HepG2 (cell line): Measurements from ENCODE around the gene NME2. TPM values are rescaled to one million over a fixed set of nuclear protein-coding genes. Genes with fewer than 3 reads are reported as not detected.

Source experiments
- ARID5B ChIP-seq: IDR thresholded peaks from 2 replicates; pipeline ENCODE4 v1.4.0; 2020; ENCODE audit warnings: mild to moderate bottlenecking, missing genetic modification reagents
- ATF2 ChIP-seq: sonication (generic); formaldehyde crosslinking; IDR thresholded peaks from 2 replicates; pipeline ENCODE4 v1.4.0; 2020; ENCODE audit warnings: missing genetic modification reagents
- ZHX2 ChIP-seq, 2 experiments: sonication (generic) in 1 of 2; formaldehyde crosslinking in 1 of 2; IDR thresholded peaks; 2 replicates each; pipeline versions ENCODE4 v1.6.1 to v1.9.0; 2014 to 2022; ENCODE audit warnings: antibody characterized with exemption in 1 of 2, borderline replicate concordance in 1 of 2, inconsistent platforms in 1 of 2, low read depth in 1 of 2, missing genetic modification reagents in 1 of 2
- ZNF407 ChIP-seq: sonication (generic); formaldehyde crosslinking; IDR thresholded peaks from one replicate; pipeline ENCODE4 v1.5.1; 2020; ENCODE audit warnings: mild to moderate bottlenecking, missing genetic modification reagents; ENCODE audit errors: not compliant biosample characterization
- ZNF543 ChIP-seq: sonication (generic); formaldehyde crosslinking; IDR thresholded peaks from 2 replicates; pipeline ENCODE4 v1.4.0; 2020; ENCODE audit warnings: mild to moderate bottlenecking, missing genetic modification reagents
- polyA plus RNA-seq, 8 experiments: library from polyadenylated mRNA; depleted of rRNA in 3 of 8; stranded (reverse) in 7 of 8; unstranded in 1 of 8; fragments of >200 nt; fragmentation: Illumina TruSeq in 4 of 8; extraction: Trizol in 4 of 8; gene quantifications; 2 replicates each; pipeline versions ENCODE4 v1.2.1 to v1.2.3, GENCODE V29; 2011 to 2016; ENCODE audit warnings: low read depth in 4 of 8, missing spikeins in 1 of 8, mixed read lengths in 1 of 8; ENCODE audit not compliant: insufficient read depth in 1 of 8
- total RNA-seq, 5 experiments: library from RNA; depleted of rRNA; stranded (reverse); fragments of >200 nt; fragmentation: Illumina TruSeq; extraction: Trizol; gene quantifications; 2 replicates each; pipeline ENCODE4 v1.2.3, GENCODE V29; 2016; ENCODE audit warnings: low read depth in 1 of 5

NME2 gene
- total and polyA plus RNA-seq, 2 of the 13 experiments (the other 11 are each of a cell fraction or from before 2014, with no cell fraction given), result 790 to 1,213 TPM

- TF ChIP-seq ATF2 (CRISPR knock-in tag) (no peak), ZNF407 (CRISPR knock-in tag) (no peak), ZNF543 (peak; percentile 70; the same call in 1 of the 2 replicates), ZHX2 (IDR thresholded peaks at IDR 0.05; ENCODE audit: low read depth) (no peak), ZHX2 (CRISPR knock-in tag; IDR thresholded peaks at IDR 0.05; ENCODE audit: borderline replicate concordance) (no peak; the same call in 1 of the 2 replicates), ARID5B (CRISPR knock-in tag) (0 out of 2 replicates have a peak, but pooled peaks have one; percentile 41)
Measured at GRCh38 chr17:51166987-51167931, 1.0 kb downstream of the NME2 start (continued).
